ENCODE results near the gene DACH1. TPM values are rescaled to one million over a fixed set of nuclear protein-coding genes. Genes with fewer than 3 reads are reported as not detected.

DACH1 gene
- total RNA-seq, 4 donors from 2014 or later, result 1.0 to 6.3 (median 2.4) TPM

- Histone ChIP-seq H3K27me3 (no peaks in the 10 kb centered on the region), H3K9me3 (no peaks in the 10 kb centered on the region), H3K27ac (no peak overlapping the region), H3K36me3 (no peaks in the 10 kb centered on the region), H3K4me3 (no peak overlapping the region), H3K4me1 (no peaks in the 10 kb centered on the region)
- 94% methylated on average over 2 of the region's 2 CpGs for WGBS
- no peak for DNase-seq (ENCODE audit: low spot score in 2 of 2)
- TF ChIP-seq POLR2A (IDR thresholded peaks at IDR 0.05) (no peak), POLR2AphosphoS5 (IDR thresholded peaks at IDR 0.05) (no peak), EP300 (IDR thresholded peaks at IDR 0.05) (no peak), CTCF (IDR thresholded peaks at IDR 0.05) (no peak)
Measured at GRCh38 chr13:71603255-71603654, 263.7 kb downstream of the DACH1 start.

GRCh38 chr13:71602344-71602743, 264.7 kb downstream of the DACH1 start:
- TF ChIP-seq POLR2A (IDR thresholded peaks at IDR 0.05), result no peak
- TF ChIP-seq EP300 (IDR thresholded peaks at IDR 0.05), result no peak
- no peak for TF ChIP-seq CTCF (IDR thresholded peaks at IDR 0.05)
- no peak for TF ChIP-seq POLR2AphosphoS5 (IDR thresholded peaks at IDR 0.05)
- no peaks in the 10 kb centered on the region for H3K9me3 ChIP-seq
- no peaks in the 10 kb centered on the region for H3K27me3 ChIP-seq
- H3K4me3 ChIP-seq, result no peak overlapping the region
- no peak for DNase-seq (ENCODE audit: low spot score in 2 of 2)
- no peaks in the 10 kb centered on the region for H3K4me1 ChIP-seq
- WGBS, result 58% methylated on average over 3 of the region's 3 CpGs
- H3K27ac ChIP-seq, result no peak overlapping the region
- no peaks in the 10 kb centered on the region for H3K36me3 ChIP-seq

GRCh38 chr13:71597150-71597549, 269.9 kb downstream of the DACH1 start:
- DNase-seq (ENCODE audit: low spot score in 2 of 2), result no peak
- no peaks in the 10 kb centered on the region for H3K9me3 ChIP-seq
- H3K27me3 ChIP-seq, result no peaks in the 10 kb centered on the region
- H3K4me3 ChIP-seq, result no peak overlapping the region
- TF ChIP-seq POLR2A (IDR thresholded peaks at IDR 0.05) (no peak), CTCF (IDR thresholded peaks at IDR 0.05) (no peak), POLR2AphosphoS5 (IDR thresholded peaks at IDR 0.05) (no peak), EP300 (IDR thresholded peaks at IDR 0.05) (no peak)
- H3K36me3 ChIP-seq, result no peaks in the 10 kb centered on the region
- WGBS, result 87% methylated on average over 1 of the region's 1 CpG
- H3K27ac ChIP-seq, result no peak overlapping the region
- no peaks in the 10 kb centered on the region for H3K4me1 ChIP-seq

- Histone ChIP-seq H3K27ac (no peak overlapping the region), H3K27me3 (no peaks in the 10 kb centered on the region), H3K36me3 (no peaks in the 10 kb centered on the region), H3K4me1 (no peaks in the 10 kb centered on the region), H3K4me3 (no peak overlapping the region), H3K9me3 (no peaks in the 10 kb centered on the region)
- no peak for DNase-seq (ENCODE audit: low spot score in 2 of 2)
- 93% methylated on average over 3 of the region's 3 CpGs for WGBS
- TF ChIP-seq EP300 (IDR thresholded peaks at IDR 0.05), result no peak
- no peak for TF ChIP-seq CTCF (IDR thresholded peaks at IDR 0.05)
- no peak for TF ChIP-seq POLR2AphosphoS5 (IDR thresholded peaks at IDR 0.05)
- no peak for TF ChIP-seq POLR2A (IDR thresholded peaks at IDR 0.05)
Measured at GRCh38 chr13:71596116-71596515, 270.9 kb downstream of the DACH1 start.

GRCh38 chr13:71593566-71593965, 273.4 kb downstream of the DACH1 start:
- no peaks in the 10 kb centered on the region for H3K27me3 ChIP-seq
- no peak for DNase-seq (ENCODE audit: low spot score in 2 of 2)
- H3K27ac ChIP-seq, result no peak overlapping the region
- no peaks in the 10 kb centered on the region for H3K9me3 ChIP-seq
- no peaks in the 10 kb centered on the region for H3K4me1 ChIP-seq
- H3K36me3 ChIP-seq, result no peaks in the 10 kb centered on the region
- no peak for TF ChIP-seq EP300 (IDR thresholded peaks at IDR 0.05)
- TF ChIP-seq POLR2AphosphoS5 (IDR thresholded peaks at IDR 0.05), result no peak
- no peak for TF ChIP-seq CTCF (IDR thresholded peaks at IDR 0.05)
- no peak for TF ChIP-seq POLR2A (IDR thresholded peaks at IDR 0.05)
- no peak overlapping the region for H3K4me3 ChIP-seq

All from suprapubic skin (tissue), 4 donors.